ENCODE measurements around the gene RCAN2. TPM values are rescaled to one million over a fixed set of nuclear protein-coding genes. Genes with fewer than 3 reads are reported as not detected.

RCAN2 gene
- total RNA-seq, 1 experiment from 2014 or later: 0.44 TPM

GRCh38 chr6:46265373-46265772, 225.9 kb downstream of the RCAN2 start:
- TF ChIP-seq CTCF (conservative IDR thresholded peaks at IDR 0.05) (no peak), EZH2 (IDR thresholded peaks at IDR 0.05; ENCODE audit: low read depth) (no peak)
- no peaks in the 10 kb centered on the region for H3K27me3 ChIP-seq (ENCODE audit: insufficient read depth, low read depth)
- H3K4me2 ChIP-seq: no peak overlapping the region
- no peaks in the 10 kb centered on the region for H3F3A ChIP-seq (ENCODE audit: insufficient read depth, low read depth)
- CTCF ChIA-PET: no interaction called here
- no TSS peak for BruUV-seq (replicated peaks)
- no peak overlapping the region for H2AFZ ChIP-seq
- no peaks in the 10 kb centered on the region for H3K4me1 ChIP-seq (replicated peaks; ENCODE audit: insufficient read depth)
- POLR2A ChIA-PET (ENCODE audit: unreplicated experiment): no interaction called here
- intact Hi-C loops (cut with micrococcal nuclease; ENCODE audit: unreplicated experiment): no loop called here
- no peaks in the 10 kb centered on the region for H3K9me3 ChIP-seq (ENCODE audit: insufficient read depth, low read depth)
- H3K79me2 ChIP-seq (ENCODE audit: low read depth): no peaks in the 10 kb centered on the region
- H3K27ac ChIP-seq: no peak overlapping the region
- H4K20me1 ChIP-seq (ENCODE audit: insufficient read depth): no peaks in the 10 kb centered on the region; the same call in 1 of the 2 replicates
- no peak for DNase-seq
- no peaks in the 10 kb centered on the region for H3K36me3 ChIP-seq (ENCODE audit: low read depth)
- H3K4me3 ChIP-seq: no peak overlapping the region
- no peaks in the 10 kb centered on the region for H3K9me2 ChIP-seq (ENCODE audit: insufficient read depth)

GRCh38 chr6:46263707-46264086, 227.6 kb downstream of the RCAN2 start:
- ChIA-PET CTCF (no interaction called here), POLR2A (ENCODE audit: unreplicated experiment) (no interaction called here)
- no peaks in the 10 kb centered on the region for H3K27me3 ChIP-seq (ENCODE audit: insufficient read depth, low read depth)
- no peak for TF ChIP-seq EZH2 (IDR thresholded peaks at IDR 0.05; ENCODE audit: low read depth)
- TF ChIP-seq CTCF (conservative IDR thresholded peaks at IDR 0.05): no peak
- H3K4me3 ChIP-seq: no peak overlapping the region
- no peaks in the 10 kb centered on the region for H3K9me3 ChIP-seq (ENCODE audit: insufficient read depth, low read depth)
- no peak overlapping the region for H3K4me2 ChIP-seq
- intact Hi-C loops (cut with micrococcal nuclease; ENCODE audit: unreplicated experiment): no loop called here
- peak in 1 of 2 experiments; percentile 41 for DNase-seq
- no peaks in the 10 kb centered on the region for H3K36me3 ChIP-seq (ENCODE audit: low read depth)
- no TSS peak for BruUV-seq (replicated peaks)
- no peaks in the 10 kb centered on the region for H3K79me2 ChIP-seq (ENCODE audit: low read depth)
- H3K27ac ChIP-seq: no peak overlapping the region
- no peaks in the 10 kb centered on the region for H3K4me1 ChIP-seq (replicated peaks; ENCODE audit: insufficient read depth)
- H3K9me2 ChIP-seq (ENCODE audit: insufficient read depth): no peaks in the 10 kb centered on the region
- H4K20me1 ChIP-seq (ENCODE audit: insufficient read depth): no peaks in the 10 kb centered on the region; the same call in 1 of the 2 replicates
- H2AFZ ChIP-seq: no peak overlapping the region; the same call in 1 of the 2 replicates
- H3F3A ChIP-seq (ENCODE audit: insufficient read depth, low read depth): no peaks in the 10 kb centered on the region

- no peak for DNase-seq
- Histone ChIP-seq H3K4me2 (no peak overlapping the region), H4K20me1 (ENCODE audit: insufficient read depth) (no peaks in the 10 kb centered on the region; the same call in 1 of the 2 replicates), H3K27ac (no peak overlapping the region), H3K9me2 (ENCODE audit: insufficient read depth) (no peaks in the 10 kb centered on the region), H3K36me3 (ENCODE audit: low read depth) (no peaks in the 10 kb centered on the region), H2AFZ (no peak overlapping the region), H3F3A (ENCODE audit: insufficient read depth, low read depth) (no peaks in the 10 kb centered on the region), H3K79me2 (ENCODE audit: low read depth) (no peaks in the 10 kb centered on the region), H3K9me3 (ENCODE audit: insufficient read depth, low read depth) (no peaks in the 10 kb centered on the region), H3K4me1 (replicated peaks; ENCODE audit: insufficient read depth) (no peaks in the 10 kb centered on the region), H3K27me3 (ENCODE audit: insufficient read depth, low read depth) (no peaks in the 10 kb centered on the region), H3K4me3 (no peak overlapping the region)
- intact Hi-C loops (cut with micrococcal nuclease; ENCODE audit: unreplicated experiment): no loop called here
- BruUV-seq (replicated peaks): no TSS peak
- ChIA-PET CTCF (no interaction called here), POLR2A (ENCODE audit: unreplicated experiment) (no interaction called here)
- TF ChIP-seq CTCF (conservative IDR thresholded peaks at IDR 0.05) (no peak), EZH2 (IDR thresholded peaks at IDR 0.05; ENCODE audit: low read depth) (no peak)
Measured at GRCh38 chr6:46262928-46263706, 228.1 kb downstream of the RCAN2 start.

All from PC-9 (cell line).